ENCODE results near the gene ZMIZ1. TPM values are rescaled to one million over a fixed set of nuclear protein-coding genes. Genes with fewer than 3 reads are reported as not detected.
A peak's percentile ranks its signal among the peaks of the same experiment; 100 is the strongest.

The ZMIZ1 gene
- total RNA-seq, 1 experiment from 2014 or later: 20.4 TPM

DNA sequence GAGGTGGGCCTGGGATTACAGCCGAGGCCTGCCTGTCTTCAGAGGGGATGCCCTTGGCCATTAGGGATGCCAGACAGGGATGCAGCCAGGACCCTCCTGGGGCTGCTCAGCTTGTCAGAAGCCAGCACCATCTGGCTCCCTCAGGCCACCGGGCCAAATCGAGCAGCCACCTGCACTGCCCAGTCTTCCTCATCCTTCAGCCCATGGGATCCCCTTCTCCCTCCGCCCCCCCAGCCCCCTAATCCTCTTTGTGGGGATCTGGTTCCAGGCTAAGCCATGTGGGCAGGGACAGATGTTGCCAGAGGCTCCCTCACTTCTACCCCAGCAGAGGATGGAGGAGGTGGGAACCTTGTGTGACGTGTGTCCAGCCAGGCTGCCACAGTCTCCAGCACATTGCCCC lies 141.1 kb downstream of the ZMIZ1 start:
- no peak for DNase-seq
- Histone ChIP-seq H3K36me3 (replicated peaks; ENCODE audit: control insufficient read depth, insufficient read depth, low read length) (peaks cover 1% of the 10 kb centered on the region; the same call in 1 of the 2 replicates), H3K4me3 (ENCODE audit: insufficient read depth, low read depth, low read length) (no peak overlapping the region), H3K27me3 (ENCODE audit: control insufficient read depth, insufficient read depth, low read length) (no peaks in the 10 kb centered on the region)

DNA sequence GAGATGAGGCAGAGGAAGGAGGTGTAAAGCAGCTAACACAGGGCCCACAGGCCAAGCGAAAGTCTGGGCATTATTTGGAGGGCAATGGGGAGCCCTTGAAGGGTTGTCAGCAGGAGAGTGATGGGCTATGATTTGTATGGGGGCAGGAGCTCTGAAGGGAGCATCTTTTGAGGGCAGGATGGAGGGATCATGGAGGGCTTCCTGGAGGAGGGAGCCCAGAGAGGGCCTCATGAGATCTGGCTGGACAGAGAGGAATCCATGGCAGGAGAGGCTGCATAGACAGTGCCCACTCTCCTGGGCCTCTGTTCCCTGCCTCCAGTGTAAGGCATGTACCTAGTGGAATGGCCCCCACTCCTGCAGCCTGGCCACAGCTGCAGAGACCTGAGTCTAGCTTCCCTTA lies 141.9 kb downstream of the ZMIZ1 start:
- no peak overlapping the region for H3K4me3 ChIP-seq (ENCODE audit: insufficient read depth, low read depth, low read length)
- DNase-seq: no peak
- H3K36me3 ChIP-seq (replicated peaks; ENCODE audit: control insufficient read depth, insufficient read depth, low read length): peaks cover 1% of the 10 kb centered on the region; the same call in 1 of the 2 replicates
- no peaks in the 10 kb centered on the region for H3K27me3 ChIP-seq (ENCODE audit: control insufficient read depth, insufficient read depth, low read length)

DNA sequence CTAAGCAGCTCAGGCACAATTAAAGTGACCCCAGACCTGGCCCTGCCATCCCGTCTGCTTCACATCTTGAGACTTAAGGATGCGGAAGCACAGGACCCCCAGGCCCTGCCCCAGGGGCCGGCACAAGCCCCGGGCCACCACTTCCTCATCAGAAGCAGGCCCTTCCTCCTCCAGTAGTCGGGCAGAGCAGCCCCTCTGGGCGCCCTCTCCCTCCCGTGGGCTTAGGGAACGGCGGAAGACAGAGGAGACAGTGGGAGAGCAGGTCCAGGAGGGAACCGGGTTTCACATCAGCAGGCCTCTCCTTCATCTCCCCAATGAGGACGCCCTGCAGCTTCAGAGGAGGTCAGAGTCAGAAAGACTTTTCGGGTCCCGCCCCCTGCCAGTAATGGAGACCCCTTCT lies 142.8 kb downstream of the ZMIZ1 start:
- peaks cover 7% of the 10 kb centered on the region for H3K36me3 ChIP-seq (replicated peaks; ENCODE audit: control insufficient read depth, insufficient read depth, low read length)
- no peaks in the 10 kb centered on the region for H3K27me3 ChIP-seq (ENCODE audit: control insufficient read depth, insufficient read depth, low read length)
- H3K4me3 ChIP-seq (ENCODE audit: insufficient read depth, low read depth, low read length): no peak overlapping the region
- no peak for DNase-seq

DNA sequence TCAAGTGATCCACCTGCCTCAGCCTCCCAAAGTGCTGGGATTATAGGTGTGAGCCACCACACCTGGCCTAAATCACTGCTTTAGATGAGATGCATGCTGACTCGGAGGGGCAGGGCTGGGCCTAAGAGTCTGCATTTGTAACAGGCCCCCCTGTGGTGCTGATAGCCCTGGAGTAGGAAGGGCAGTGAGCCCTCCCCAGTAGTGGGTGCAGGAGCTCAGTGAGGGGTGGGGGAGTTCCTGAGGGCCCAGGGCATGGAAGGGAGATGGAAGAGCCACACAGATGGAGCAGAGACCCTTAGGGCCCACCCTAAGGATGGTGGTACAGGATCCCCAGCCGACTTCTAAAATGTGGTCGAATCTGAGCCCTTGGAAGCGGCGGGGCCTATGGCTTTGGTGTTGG lies 146.8 kb downstream of the ZMIZ1 start:
- Histone ChIP-seq H3K4me3 (ENCODE audit: insufficient read depth, low read depth, low read length) (no peak overlapping the region), H3K36me3 (replicated peaks; ENCODE audit: control insufficient read depth, insufficient read depth, low read length) (peaks cover 6% of the 10 kb centered on the region), H3K27me3 (ENCODE audit: control insufficient read depth, insufficient read depth, low read length) (no peaks in the 10 kb centered on the region)
- no peak for DNase-seq

DNA sequence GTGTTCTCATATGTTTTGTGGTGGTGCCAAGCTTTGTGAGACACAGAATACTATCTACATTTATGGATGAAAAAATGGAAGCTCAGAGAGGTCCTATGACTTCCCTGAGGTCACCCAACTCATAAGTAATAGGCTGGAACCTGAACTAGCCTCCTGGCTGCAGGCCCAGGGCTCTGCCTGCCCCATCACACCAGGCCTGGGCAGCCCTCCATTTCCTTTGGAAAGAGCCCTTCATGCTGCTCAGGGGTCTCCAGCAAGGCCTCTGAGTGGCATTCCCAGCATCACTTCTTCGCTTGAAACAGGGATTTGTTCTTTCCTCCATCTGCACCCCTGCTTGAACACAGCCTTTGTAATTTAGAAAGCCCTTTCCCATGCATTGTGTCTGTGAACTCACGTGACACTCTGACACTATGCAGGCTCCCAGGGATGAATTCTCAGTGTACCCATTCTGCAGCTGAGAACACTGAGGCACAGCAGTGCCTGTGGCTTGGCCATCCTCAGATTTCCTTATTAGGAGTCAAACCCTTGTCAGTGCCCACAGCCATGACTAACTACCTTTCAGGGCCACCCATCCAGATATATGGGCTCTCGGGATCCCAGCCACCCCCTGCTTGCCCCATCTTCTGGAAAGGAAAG lies 150.7 kb downstream of the ZMIZ1 start:
- Histone ChIP-seq H3K27me3 (ENCODE audit: control insufficient read depth, insufficient read depth, low read length) (no peaks in the 10 kb centered on the region), H3K36me3 (replicated peaks; ENCODE audit: control insufficient read depth, insufficient read depth, low read length) (peaks cover 6% of the 10 kb centered on the region), H3K4me3 (ENCODE audit: insufficient read depth, low read depth, low read length) (no peak overlapping the region)
- DNase-seq: no peak

DNA sequence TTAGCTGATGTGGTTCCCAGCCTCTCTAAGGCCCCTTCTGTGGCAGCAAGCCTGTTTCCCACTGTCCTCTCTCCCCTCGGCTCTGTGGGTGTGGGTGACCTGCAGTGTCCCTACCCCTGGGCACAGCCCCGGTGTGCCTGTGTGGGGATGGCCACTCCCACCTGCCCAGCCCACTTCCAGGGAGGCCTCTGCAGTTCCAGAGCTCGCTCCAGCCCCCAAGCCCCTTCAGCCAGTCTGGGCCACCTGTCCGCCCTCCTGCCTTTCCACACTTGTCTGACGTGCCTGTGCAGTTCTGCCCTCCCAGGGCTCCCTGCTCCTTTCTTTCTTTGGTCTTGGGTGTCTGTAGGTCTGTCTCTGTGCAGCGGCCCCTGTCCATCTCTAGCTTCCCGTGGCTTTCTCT lies 151.5 kb downstream of the ZMIZ1 start:
- Histone ChIP-seq H3K36me3 (replicated peaks; ENCODE audit: control insufficient read depth, insufficient read depth, low read length) (peaks cover 6% of the 10 kb centered on the region), H3K4me3 (ENCODE audit: insufficient read depth, low read depth, low read length) (no peak overlapping the region), H3K27me3 (ENCODE audit: control insufficient read depth, insufficient read depth, low read length) (no peaks in the 10 kb centered on the region)
- peak; percentile 71 for DNase-seq

DNA sequence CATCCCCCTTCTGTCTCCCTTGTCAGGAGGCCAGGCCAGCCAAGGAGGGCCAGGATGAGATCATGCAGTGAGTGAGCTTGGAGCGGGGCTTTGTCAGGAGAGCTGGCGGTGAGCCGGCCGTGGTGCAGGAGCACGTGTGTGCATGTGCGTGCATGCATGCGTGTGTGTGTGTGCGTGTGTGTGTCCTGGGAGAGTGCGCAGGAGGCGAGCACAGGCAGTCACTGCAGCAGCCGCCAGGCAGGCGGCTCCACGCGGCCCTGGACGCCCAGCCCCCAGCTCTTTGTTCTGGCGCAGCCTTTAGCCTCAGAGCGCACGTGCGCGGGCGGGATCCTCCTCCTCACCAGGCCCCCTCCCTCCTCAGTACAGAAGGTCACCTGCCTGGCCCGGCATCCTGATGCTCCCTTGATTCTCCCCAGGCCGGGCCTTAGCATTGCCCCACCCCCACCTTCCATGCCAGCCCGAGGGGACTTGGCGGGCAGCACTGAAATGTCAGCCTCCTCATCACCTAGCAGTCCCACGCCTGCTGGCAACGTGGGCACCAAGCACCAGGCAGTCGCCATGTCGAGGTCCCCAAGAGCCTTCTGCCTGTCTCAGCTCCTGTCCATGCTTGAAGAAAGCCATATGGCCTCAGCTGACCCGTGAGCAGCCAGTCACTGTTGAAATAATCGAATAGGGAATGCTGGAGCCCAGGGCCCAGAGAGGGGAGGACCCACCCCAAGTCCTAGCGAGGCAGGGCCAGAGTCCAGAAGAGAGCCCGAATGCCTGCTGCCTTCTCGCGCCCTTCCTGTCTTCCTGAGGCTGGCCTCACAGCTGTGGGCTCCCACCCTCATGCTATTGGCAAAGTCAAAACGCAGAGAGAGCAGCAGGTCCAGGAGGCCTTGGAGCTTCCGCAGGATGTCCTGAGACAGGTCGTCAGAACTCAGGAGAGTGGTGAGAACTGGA lies 152.6 kb downstream of the ZMIZ1 start:
- Histone ChIP-seq H3K36me3 (replicated peaks; ENCODE audit: control insufficient read depth, insufficient read depth, low read length) (peaks cover 3% of the 10 kb centered on the region), H3K4me3 (ENCODE audit: insufficient read depth, low read depth, low read length) (no peak overlapping the region), H3K27me3 (ENCODE audit: control insufficient read depth, insufficient read depth, low read length) (no peaks in the 10 kb centered on the region)
- DNase-seq: peak; percentile 93

DNA sequence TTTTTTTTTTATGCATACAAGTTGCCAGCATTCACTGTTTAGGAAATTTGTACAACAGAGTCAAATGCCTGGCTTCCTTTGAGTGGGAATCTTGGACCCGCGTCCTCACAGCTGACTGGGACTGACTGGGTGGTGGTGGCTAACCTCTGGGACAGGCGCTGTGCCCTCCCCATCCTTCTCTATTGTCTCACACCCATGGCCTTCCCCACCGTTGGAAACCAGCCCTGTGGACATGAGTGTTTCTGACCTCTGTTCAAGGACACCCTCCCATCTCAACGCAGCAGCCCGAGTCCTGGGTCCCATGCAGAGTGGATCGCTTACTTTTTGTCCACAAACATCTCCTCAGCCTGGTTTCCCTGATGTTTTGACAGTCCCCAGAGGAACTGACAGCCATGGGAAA lies 153.4 kb downstream of the ZMIZ1 start:
- Histone ChIP-seq H3K36me3 (replicated peaks; ENCODE audit: control insufficient read depth, insufficient read depth, low read length) (no peaks in the 10 kb centered on the region), H3K27me3 (ENCODE audit: control insufficient read depth, insufficient read depth, low read length) (no peaks in the 10 kb centered on the region)
- no peak for DNase-seq

DNA sequence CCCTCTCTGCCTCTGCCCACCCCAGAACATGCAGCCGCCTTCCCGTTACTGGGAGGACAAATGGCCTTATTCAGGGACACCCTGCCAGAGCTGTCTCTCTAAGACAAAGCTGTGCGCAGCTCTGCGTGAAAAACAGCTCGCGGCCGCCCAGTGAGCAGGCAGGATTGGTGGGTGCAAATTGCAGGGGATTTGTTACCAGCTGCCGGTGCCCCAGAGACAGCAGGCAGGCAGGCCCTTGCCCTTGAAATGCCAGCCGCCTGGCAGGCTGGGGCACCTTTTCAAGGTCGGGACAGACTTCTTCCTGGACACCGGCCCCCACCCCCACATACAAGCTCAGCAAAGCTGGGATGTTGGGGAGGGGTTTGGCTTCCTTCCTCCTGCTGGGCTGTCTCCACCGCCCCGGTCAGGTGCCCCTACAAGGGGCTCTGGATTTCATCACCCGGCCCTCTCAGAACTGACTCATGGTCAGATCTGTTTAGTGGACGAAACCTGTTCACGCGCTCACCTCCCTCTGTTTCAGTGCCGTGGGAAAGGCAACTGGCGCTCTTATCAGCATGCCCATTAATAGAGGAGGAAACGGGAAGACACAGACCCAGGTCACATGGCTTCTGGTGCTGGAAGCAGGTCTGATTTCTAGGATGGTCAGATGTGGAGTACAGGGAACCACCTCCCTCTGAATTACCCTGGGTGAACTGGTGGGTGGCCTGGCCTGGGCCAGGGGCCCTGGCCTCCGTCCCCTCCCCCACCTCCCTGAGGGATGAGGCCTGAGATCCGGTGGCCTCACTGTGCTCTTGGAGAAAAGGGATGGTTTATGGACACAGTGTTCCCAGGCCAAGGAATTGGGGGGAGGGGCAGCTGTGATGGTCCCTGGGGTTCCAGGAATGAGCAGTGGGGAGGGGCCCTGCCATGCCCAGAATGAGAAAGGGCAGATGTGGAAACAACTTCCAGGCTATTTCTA lies 154.6 kb downstream of the ZMIZ1 start:
- no peaks in the 10 kb centered on the region for H3K27me3 ChIP-seq (ENCODE audit: control insufficient read depth, insufficient read depth, low read length)
- no peak overlapping the region for H3K4me3 ChIP-seq (ENCODE audit: insufficient read depth, low read depth, low read length)
- DNase-seq: peak; percentile 78
- no peaks in the 10 kb centered on the region for H3K36me3 ChIP-seq (replicated peaks; ENCODE audit: control insufficient read depth, insufficient read depth, low read length)

More for the DNA sequence above, 153.4 kb downstream of the ZMIZ1 start:
- no peak overlapping the region for H3K4me3 ChIP-seq (ENCODE audit: insufficient read depth, low read depth, low read length)

DNA sequence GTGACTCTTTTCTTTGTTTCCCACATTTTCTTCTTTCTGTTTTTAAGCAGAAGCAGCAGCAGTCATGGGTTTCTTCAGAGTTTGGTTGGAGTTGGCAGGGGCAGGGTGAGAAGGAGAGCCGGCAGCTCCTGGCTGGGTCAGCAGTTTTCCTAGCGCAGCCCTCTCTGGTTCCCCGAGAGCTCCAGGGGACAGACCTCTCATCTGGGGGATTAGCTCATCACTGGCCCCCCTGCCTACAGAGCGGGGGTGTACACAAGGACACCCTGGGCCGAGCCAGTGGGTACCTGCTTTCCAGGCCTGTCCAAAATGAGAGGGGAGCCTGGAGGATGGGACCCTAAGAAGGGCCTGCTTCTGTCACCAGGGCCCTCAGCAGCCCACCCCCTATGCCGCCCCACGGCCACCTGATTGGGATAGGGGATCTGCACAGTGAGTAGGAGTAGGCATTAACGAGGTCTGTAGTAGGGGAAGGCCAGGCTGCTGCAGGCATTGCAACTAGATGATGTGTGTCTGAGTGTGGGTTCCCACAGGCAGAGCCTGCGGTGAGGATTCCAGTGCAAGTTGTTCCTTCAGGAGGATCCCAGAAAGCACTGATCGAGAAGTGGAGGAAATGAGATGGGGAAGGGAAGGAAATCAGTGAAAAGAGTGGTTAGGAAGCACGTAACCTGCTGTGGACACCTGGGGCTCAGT lies 155.6 kb downstream of the ZMIZ1 start:
- H3K36me3 ChIP-seq (replicated peaks; ENCODE audit: control insufficient read depth, insufficient read depth, low read length): no peaks in the 10 kb centered on the region
- no peak overlapping the region for H3K4me3 ChIP-seq (ENCODE audit: insufficient read depth, low read depth, low read length)
- H3K27me3 ChIP-seq (ENCODE audit: control insufficient read depth, insufficient read depth, low read length): no peaks in the 10 kb centered on the region
- no peak for DNase-seq

DNA sequence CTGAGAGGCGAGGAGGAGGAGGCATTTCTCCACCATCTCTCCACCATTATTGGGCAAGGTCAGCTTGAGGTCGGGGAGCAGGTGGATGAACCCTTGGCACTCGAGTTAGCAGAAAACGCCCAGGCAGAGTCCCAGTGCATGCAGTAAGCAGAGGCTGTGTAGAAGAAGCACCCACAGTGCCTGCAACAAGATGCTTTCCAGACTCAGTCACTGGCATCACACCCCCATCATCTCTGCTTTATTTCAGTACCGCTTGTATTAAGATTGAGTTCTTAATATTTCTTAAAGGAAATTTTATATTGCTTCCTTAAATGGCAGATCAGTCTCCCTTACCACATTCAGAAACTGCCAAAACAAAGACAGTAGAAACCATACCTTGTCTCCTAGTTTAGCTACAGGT lies 156.2 kb downstream of the ZMIZ1 start:
- H3K36me3 ChIP-seq (replicated peaks; ENCODE audit: control insufficient read depth, insufficient read depth, low read length): no peaks in the 10 kb centered on the region
- H3K27me3 ChIP-seq (ENCODE audit: control insufficient read depth, insufficient read depth, low read length): no peaks in the 10 kb centered on the region
- DNase-seq: no peak
- no peak overlapping the region for H3K4me3 ChIP-seq (ENCODE audit: insufficient read depth, low read depth, low read length)

DNA sequence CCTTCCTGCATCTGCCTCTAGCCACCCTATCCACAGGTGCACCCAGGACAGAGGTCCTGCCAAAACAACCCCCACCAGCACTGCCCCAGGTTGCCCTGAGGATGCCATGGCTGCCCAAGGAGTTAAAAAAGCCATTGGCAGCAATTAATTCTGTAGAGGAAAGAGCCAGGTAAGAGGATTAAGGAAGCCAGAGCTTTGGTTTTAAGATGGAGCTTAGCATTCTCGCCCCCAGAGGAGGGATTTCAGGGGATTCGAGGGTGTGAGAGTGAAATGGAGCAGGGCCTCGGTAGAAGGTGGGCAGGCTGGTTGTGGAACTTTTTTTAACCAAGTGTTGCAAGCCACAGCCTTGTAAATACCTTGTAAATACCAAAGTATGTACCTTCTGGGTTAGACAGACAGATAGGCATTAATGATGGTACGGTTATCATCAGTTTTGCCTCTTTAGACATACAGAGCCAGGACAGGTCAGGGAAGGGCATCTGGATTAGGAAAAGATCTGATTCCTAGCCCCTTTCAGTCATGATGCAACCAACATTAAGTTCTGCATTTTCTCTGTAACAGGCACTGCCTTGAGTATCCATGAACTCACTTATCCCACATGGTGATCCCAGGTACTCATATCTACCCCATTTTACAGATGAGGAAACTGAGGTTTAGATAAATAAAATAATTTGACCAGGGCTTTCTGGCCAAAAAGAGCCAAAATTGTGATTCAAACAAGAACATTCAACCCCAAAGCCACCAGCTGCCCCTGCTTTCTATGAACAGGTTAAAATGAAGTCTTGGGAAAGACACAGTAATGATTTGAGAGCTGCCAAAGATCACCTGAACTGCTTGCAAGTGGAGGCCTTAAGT lies 157.9 kb downstream of the ZMIZ1 start:
- Histone ChIP-seq H3K27me3 (ENCODE audit: control insufficient read depth, insufficient read depth, low read length) (no peaks in the 10 kb centered on the region), H3K36me3 (replicated peaks; ENCODE audit: control insufficient read depth, insufficient read depth, low read length) (no peaks in the 10 kb centered on the region), H3K4me3 (ENCODE audit: insufficient read depth, low read depth, low read length) (no peak overlapping the region)
- no peak for DNase-seq

DNA sequence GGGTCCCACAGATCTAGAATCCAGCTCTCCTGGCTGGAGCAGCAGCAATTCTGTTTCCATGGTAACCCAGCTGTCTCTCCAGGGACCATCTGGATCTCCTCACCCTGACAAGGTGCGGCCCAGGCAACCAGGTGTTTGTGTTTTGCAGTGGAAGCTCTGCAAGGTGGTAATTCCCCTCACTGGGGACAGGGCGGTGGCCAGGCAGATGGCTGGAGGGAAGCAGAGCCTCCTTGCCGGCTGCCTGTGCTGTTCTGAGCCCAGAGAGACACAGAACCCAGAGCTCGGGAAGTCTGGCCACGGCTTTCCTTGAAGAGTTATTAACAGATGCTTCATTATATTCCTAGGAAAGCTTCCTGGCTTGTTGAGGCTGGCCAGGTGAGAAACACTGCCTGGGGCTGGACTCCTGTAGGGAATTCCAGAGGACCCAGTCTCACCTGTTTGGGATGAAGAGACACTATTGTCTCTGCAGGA lies 160.3 kb downstream of the ZMIZ1 start:
- no peaks in the 10 kb centered on the region for H3K27me3 ChIP-seq (ENCODE audit: control insufficient read depth, insufficient read depth, low read length)
- peak; percentile 78 for DNase-seq
- H3K36me3 ChIP-seq (replicated peaks; ENCODE audit: control insufficient read depth, insufficient read depth, low read length): no peaks in the 10 kb centered on the region
- H3K4me3 ChIP-seq (ENCODE audit: insufficient read depth, low read depth, low read length): no peak overlapping the region

All from H7 (cell line).